HEK293 (cell line): ENCODE measurements around the gene HINT1.

ENCODE experiments used
- CTCF ChIP-seq: fragments of 450-650 bp; formaldehyde crosslinking; IDR thresholded peaks from 2 replicates; pipeline ENCODE4 v1.5.1; 2016; ENCODE audit warnings: missing biosample characterization, missing genetic modification characterization
- GLI4 ChIP-seq: fragments of 450-650 bp; formaldehyde crosslinking; IDR thresholded peaks from 2 replicates; pipeline ENCODE4 v1.5.1; 2016; ENCODE audit warnings: missing biosample characterization, missing genetic modification characterization
- PRDM10 ChIP-seq: fragments of 450-650 bp; formaldehyde crosslinking; IDR thresholded peaks from 2 replicates; pipeline ENCODE4 v1.5.1; 2016; ENCODE audit warnings: missing biosample characterization, missing genetic modification characterization
- REST ChIP-seq: fragments of 450-650 bp; formaldehyde crosslinking; IDR thresholded peaks from 2 replicates; pipeline ENCODE4 v1.5.1; 2016; ENCODE audit warnings: missing biosample characterization, missing genetic modification characterization
- YY1 ChIP-seq: fragments of 450-650 bp; formaldehyde crosslinking; IDR thresholded peaks from 2 replicates; pipeline ENCODE4 v1.5.1; 2018; ENCODE audit warnings: missing biosample characterization, missing genetic modification characterization
- ZNF202 ChIP-seq: fragments of 450-650 bp; formaldehyde crosslinking; IDR thresholded peaks from 2 replicates; pipeline ENCODE4 v1.5.1; 2016; ENCODE audit warnings: missing biosample characterization, missing genetic modification characterization, borderline replicate concordance
- ZNF416 ChIP-seq: fragments of 450-650 bp; formaldehyde crosslinking; IDR thresholded peaks from 2 replicates; pipeline ENCODE4 v1.5.1; 2016; ENCODE audit warnings: missing biosample characterization, missing genetic modification characterization
- ZNF518A ChIP-seq: fragments of 450-650 bp; formaldehyde crosslinking; conservative IDR thresholded peaks from 2 replicates; pipeline ENCODE4 v1.5.1; 2016; ENCODE audit warnings: low read depth, missing biosample characterization, missing genetic modification characterization
- ZNF639 ChIP-seq: fragments of 450-650 bp; formaldehyde crosslinking; IDR thresholded peaks from 2 replicates; pipeline ENCODE4 v1.5.1; 2016; ENCODE audit warnings: missing biosample characterization, missing genetic modification characterization
- ZNF692 ChIP-seq: fragments of 450-650 bp; formaldehyde crosslinking; IDR thresholded peaks from 2 replicates; pipeline ENCODE4 v1.5.1; 2016; ENCODE audit warnings: missing biosample characterization, missing genetic modification characterization
- ZNF785 ChIP-seq: fragments of 450-650 bp; formaldehyde crosslinking; IDR thresholded peaks from 2 replicates; pipeline ENCODE4 v1.5.1; 2016; ENCODE audit warnings: missing biosample characterization, missing genetic modification characterization
- ZSCAN16 ChIP-seq: fragments of 450-650 bp; formaldehyde crosslinking; IDR thresholded peaks from 2 replicates; pipeline ENCODE4 v1.5.1; 2016; ENCODE audit warnings: missing biosample characterization, missing genetic modification characterization
- ZSCAN5A ChIP-seq: fragments of 450-650 bp; formaldehyde crosslinking; IDR thresholded peaks from 2 replicates; pipeline ENCODE4 v1.5.1; 2016; ENCODE audit warnings: missing biosample characterization, missing genetic modification characterization

- TF ChIP-seq PRDM10 (no peak), ZSCAN5A (tag by site-specific recombination) (no peak), CTCF (tag by site-specific recombination) (no peak), ZNF692 (tag by site-specific recombination) (no peak), REST (tag by site-specific recombination) (no peak), YY1 (tag by site-specific recombination) (no peak), ZNF639 (tag by site-specific recombination) (no peak), ZNF416 (tag by site-specific recombination) (no peak), ZNF518A (tag by site-specific recombination) (no peak), ZNF202 (tag by site-specific recombination) (no peak), GLI4 (tag by site-specific recombination) (no peak), ZSCAN16 (tag by site-specific recombination) (no peak), ZNF785 (tag by site-specific recombination) (no peak)
These were observed 50.3 kb downstream of the HINT1 start for GRCh38 chr5:131114754-131115153.
